Left hindlimb (tissue), 1 donor: ENCODE data around the gene TRA2A.
A peak's percentile ranks its signal among the peaks of the same experiment; 100 is the strongest.
"Not testable (repeated sequence)": the region's sequence is repeated elsewhere in the genome, so short reads cannot be mapped to it uniquely, and the experiment has no call there.

Experiments used
- DNase-seq: peaks from one replicate; pipeline ENCODE4 v3.0.0-alpha.2; 2018

Gene TRA2A

DNA sequence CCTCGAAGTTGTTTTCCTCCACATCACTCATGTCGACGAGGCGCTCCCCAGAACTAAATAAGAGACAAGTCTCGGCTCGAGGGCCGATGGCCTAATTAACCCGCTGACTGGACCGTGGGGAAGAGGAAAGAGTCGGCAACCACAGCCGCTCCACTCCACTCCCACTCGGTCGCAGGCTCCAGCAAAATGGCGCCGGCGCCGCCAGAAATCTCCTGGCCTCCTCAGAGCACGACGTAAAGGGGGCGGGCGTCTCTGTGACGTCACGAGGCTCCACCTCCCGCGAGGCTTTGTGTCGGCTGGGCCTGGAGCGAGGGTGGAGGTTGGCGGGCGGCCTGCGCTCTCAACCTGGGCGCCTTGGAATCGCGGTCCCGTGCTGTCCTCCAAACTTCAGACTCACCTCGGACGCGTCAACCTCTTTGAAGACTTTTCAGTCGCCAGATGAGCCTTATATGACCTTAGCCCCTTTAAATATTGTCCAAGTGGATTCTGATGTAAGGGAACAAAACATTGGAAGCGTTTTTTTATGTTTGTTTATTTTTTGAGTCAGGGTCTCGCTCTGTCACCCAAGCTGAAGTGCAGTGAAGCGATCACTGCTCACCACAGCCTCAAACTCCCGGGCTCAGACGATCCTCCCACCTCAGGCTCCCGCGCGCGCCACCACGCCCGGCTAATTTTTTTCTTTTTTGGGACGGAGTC, at the start of gene TRA2A:
TRA2A (minus strand) TSS at position 188 of the 696 bp plus-strand sequence; CDS start at position 31, 157 bp downstream.
- peak; percentile 97 for DNase-seq

DNA sequence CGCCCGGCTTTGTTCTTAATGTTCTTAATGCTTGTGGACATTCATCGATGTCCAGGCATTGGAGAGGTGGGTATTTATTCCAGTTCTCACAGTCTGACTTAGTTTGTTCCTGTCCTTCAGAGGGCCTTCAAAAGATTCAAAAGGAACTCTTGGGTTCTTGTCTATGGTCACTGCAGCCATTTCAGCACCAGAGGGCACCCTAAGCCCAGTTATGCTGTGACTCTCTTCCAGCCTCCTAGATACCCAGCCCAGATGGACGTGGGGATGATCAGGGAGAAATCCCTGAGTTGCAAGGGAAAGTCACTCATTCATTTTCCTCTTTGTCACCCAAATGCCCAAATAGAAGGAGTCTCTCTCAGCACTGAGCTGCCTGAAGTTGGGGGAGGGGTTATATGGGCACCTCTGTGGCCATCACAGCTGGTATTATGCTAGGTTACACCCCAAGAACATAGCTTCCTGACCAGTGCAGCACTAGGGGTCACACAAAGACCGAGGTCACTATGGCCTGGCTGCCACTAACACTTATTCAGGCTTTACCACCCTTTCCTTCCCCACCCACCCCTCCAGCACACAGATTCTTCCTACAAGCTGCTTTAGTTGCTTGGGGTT, 38.9 kb upstream of the TRA2A start:
- peak; percentile 80 for DNase-seq

- DNase-seq = no peak
Measured at GRCh38 chr7:23558303-23558702, 26.5 kb upstream of the TRA2A start.

DNA sequence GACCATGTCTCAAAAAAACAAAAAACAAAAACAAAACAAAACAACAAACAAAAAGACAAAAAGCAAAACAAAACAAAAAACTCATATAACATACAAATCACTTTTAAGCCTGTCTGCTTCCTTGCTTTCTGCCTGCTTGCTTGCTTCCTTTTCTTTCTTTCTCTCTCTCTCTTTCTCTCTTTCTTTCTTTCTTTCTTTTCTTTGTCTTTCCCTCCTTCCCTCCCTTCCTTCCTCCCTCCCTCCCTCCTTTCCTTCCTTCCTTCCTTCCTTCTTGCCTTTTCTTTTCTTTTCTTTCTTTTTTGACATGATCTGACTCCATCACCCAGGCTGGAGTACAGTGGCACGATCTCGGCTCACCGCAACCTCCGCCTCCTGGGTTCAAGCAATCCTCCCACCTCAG, 15.9 kb upstream of the TRA2A start:
- DNase-seq = no peak

DNA sequence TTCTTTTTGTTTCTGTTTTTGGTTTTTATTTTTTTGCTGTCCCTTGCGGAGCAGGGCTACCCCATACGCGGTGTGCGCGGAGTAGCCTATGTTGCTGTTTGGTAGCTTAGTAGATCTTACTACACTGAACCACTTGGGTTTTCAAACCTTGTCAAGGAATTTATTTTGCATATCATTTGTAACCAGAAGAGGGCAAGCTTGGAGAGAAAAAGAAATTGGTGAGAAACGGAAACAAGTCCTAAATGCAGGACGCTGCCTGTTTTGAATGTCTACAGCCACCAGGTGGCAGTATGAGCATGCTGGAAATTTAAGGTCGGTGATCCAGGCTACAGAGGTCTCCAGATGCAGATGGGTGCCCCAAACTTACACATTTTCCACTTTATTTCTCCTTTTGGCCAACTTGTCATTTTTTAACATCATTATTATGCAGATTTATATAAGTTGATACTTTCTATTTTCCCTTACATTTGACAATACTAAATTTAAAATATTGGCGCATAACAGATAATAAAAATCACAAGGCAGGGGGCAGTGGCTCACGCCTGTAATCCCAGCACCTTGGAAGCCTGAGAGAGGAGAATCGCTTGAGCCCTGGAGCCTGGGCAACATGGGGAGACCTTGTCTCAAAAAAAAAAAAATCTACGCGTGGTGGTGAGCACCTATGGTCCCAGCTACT, 15.3 kb upstream of the TRA2A start:
- DNase-seq = peak; percentile 85

DNA sequence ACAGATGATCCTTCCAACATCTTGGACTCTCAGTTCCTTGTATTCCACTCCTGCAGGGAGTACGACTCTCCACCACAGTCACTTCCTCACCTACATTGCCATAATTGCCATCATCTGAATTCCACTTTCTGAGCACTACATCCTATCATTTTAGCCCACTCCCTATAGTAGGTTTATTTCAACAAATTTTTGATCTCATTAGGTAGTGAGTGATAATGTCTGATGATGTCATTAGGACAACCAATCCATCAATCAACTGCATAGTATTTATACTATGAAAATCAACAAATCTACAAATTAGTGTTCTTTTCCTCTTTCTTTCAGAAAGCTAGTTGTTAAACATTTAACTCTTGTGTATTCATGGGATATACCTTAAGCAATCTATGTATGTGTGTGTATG, 13.7 kb upstream of the TRA2A start:
- DNase-seq = no peak

DNA sequence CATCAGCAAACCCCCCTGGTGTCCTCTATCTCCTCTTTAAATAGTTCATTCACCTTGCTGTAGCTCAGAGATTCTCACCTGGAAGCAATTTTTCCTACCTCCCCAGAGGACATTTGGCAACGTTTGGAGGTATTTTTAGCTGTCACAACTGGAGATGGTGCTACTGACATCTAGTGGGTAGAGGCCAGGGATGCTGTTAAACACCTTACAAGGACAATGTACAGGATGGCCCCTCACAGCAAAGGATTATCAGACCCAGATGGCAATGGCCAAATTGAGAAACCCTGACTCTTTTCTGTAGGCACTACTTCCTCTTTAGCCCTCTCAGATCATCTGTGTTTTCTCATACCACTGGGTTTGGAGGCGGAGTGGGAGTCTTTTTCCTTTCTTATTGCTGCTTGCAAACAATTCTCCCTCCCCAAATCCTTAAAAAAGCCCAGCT, 13.2 kb upstream of the TRA2A start:
- no peak for DNase-seq

- DNase-seq = no peak
Measured at GRCh38 chr7:23542752-23543151, 11.0 kb upstream of the TRA2A start.

- DNase-seq = no peak
Measured at GRCh38 chr7:23539494-23539907, 7.7 kb upstream of the TRA2A start.

DNA sequence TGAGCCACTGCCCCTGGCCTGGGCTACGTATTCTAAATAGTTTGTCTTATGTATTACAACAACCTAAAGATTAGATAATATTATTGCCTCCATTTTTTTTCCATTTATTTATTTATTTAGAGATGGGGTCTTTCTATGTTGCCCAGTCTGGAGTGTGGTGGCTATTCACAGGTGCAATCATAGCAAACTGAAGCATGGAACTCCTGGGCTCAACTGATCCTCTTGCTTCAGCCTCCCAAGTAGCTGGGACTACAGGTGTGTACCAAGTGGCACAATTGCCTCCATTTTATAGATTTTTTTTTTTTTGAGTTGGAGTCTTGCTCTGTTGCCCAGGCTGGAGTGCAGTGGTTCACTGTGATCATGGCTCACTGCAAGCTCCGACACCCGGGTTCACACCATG, 6.5 kb upstream of the TRA2A start:
- no peak for DNase-seq

- DNase-seq = no peak
Measured at GRCh38 chr7:23533238-23533604, 1.4 kb upstream of the TRA2A start.

DNA sequence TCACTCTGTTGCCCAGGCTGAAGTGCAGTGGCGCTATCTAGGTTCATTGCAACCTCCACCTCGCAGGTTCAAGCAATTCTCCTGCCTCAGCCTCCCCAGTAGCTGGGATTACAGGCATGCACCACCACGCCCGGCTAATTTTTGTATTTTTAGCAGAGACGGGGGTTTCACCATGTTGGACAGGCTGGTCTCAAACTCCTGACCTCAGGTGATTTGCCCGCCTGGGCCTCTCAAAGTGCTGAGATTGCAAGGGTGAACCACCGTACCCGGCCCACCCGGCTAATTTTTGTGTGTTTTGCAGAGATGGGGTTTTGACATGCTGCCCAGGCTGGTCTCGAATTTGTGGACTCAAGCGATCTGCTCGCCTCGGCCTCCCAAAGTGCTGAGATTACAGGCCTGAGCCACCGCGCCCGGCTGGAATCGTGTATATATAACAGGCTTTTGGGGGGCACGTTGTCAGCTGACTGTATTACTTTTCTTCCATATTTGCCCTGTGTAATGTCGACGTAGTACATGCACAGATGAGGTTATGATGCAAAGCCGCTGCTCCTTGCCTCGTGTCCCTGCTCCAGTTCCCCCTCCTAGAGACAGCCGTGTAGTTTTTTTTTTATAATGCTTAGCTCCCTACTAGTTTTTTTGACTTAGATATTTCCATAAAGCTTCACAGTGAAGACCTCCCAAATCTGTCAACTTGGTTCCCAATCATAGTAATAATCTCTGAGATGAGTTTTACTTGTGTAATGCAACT, 883 bp upstream of the TRA2A start:
- no peak for DNase-seq

DNA sequence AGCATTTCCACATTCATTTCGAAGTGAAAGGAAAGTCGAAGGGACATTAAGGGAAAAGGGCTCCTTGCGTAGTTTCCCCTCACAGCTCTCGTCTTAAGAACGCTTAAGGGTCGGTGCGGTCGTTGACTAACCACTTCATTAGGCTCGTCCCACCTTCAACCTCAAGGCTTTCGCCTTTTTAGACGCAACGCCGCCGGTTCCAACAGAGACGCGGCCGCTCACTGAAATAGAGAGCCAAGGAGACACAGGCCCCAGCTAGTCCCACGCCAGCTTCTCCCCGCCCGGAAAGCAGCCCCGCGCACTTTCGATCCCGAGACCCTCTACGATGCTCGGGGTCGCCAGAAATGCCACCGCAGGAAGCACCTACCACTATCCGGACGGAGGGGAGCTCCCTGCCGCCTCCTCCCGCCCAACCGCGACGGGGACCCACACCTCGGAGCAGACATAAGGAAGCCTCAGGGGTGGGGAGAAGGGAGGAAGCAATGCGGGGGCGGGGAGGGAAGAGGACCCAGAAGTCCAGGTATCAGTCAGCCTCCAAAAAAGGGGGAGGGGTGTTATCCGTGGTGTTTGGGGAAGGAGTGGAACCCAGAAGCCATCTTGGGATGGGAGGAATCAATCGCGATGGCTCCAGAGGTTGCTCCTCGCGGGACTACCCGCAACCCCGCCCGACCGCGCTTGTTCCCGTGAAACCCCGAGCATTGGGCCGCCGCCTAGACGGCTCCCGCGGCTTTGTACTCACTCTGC, 559 bp downstream of the TRA2A start:
- DNase-seq = peak; percentile 80

DNA sequence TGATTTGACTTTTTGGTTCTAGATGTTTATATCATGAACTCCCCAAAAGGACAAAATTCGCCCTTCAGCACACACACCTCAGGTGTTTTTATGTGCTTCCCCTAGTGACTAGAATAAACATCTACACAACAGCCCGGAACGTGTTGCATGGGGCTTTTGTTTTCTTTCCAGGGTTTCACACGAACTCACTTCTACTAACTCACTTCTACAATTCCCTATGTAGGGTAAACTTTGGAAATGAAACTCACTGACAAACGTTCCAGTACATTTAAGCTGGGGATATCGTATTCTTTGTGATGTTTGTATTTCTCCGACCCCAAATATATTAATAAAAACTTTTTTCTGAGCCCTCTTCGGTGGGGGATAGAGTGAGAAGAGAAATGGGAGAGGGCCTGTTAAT, 1.4 kb downstream of the TRA2A start:
- DNase-seq = no peak

DNA sequence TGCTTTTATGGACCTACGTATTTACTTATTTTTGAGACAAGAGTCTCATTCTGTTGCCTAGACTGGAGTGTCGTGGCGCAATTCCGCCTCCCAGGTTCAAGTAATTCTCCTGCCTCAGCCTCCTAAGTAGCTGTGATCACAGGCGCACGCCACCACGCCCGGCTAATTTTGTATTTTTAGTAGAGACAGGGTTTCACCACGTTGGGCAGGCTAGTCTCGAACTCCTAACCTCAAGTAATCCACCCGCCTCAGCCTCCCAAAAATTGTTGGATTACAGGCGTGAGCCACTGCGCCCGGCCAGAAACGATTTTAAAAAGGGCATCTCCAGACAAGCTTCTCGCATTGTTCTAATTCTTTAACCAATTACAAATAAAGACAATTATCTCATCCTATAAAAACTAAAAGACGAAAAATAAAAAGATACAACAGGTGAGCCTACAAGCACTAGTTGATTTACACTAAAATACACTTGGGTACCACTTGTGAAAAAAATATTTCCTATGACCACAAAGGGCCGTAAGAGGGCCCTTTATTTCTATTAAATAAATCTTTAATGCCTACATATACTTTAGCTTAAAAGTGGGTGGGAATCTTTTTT, 2.4 kb downstream of the TRA2A start:
- no peak for DNase-seq

DNA sequence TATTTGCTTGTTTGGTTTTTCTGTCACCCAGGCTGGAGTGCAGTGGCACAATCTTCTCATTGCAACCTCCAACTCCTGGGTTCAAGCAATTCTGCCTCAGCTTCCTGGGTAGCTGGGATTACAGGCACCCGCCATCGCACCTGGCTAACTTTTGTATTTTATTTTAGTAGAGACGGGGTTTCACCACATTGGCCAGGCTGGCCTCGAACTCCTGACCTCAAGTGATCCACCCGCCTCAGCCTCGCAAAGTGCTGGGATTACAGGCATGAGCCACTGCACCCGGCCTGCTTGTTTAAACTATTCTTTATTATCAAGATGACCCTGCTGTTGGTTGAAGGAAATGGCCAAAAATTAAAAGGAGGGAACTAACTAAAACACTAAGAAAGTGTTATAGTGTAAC, 6.2 kb downstream of the TRA2A start:
- DNase-seq = not testable (repeated sequence)

DNA sequence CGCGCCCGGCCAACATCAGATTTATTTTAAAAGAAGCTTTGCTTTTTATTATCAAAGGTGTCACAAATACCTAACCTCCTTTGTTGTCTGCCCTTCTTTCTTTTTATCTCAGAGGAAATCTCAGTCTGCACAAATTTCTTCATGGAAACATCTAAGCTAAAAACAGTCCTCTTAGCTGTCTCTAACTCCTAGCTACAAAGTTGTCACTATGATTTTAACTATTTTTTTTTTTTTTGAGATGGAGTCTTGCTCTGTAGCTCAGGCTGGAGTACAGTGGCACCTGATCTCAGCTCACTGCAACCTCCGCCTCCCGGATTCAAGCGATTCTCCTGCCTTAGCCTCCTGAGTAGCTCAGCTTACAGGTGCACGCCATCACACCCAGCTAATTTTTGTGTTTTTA, 7.3 kb downstream of the TRA2A start:
- no peak for DNase-seq

- no peak for DNase-seq
Measured at GRCh38 chr7:23523486-23524075, 8.2 kb downstream of the TRA2A start.

DNA sequence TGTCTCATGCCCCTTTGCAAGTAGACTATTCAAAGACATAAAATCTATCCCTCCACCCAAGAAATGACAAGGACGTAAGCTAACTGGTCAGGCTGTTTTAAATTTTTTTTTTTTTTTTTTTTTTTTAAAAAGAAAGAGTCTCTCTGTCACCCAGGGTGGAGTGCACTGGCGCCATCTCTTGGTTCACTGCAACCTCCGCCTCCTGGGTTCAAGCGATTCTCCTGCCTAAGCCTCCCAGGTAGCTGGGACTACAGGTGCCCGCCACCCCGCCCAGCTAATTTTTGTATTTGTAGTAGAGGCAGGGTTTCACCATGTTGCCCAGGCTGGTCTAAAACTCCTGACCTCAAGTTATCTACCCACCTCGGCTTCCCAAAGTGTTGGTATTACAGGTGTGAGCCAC, 11.2 kb downstream of the TRA2A start:
- no peak for DNase-seq

- DNase-seq = no peak
Measured at GRCh38 chr7:23514755-23515154, 17.0 kb downstream of the TRA2A start.

- DNase-seq = not testable (repeated sequence)
Measured at GRCh38 chr7:23513746-23514145, 18.0 kb downstream of the TRA2A start.

- no peak for DNase-seq
Measured at GRCh38 chr7:23494009-23494408, 37.8 kb downstream of the TRA2A start.
